HFFc6 (cell line): Measurements from ENCODE around the gene SLC45A1. TPM values are rescaled to one million over a fixed set of nuclear protein-coding genes. Genes with fewer than 3 reads are reported as not detected.

Source experiments
- DNase-seq: peaks from one replicate; pipeline ENCODE4 v3.0.0-alpha.2; 2018
- H3K27ac Mint-ChIP-seq: 2 replicates; pipeline ENCODE4 v1.8.0; 2020; ENCODE audit warnings: mild to moderate bottlenecking, mixed read lengths
- H3K27me3 Mint-ChIP-seq: 2 replicates; pipeline ENCODE4 v1.8.0; 2021; ENCODE audit warnings: mild to moderate bottlenecking, moderate library complexity, mixed read lengths; ENCODE audit not compliant: insufficient read depth
- H3K36me3 Mint-ChIP-seq: 2 replicates; pipeline ENCODE4 v1.8.0; 2021; ENCODE audit warnings: low read depth, mixed read lengths
- H3K4me1 Mint-ChIP-seq: 2 replicates; pipeline ENCODE4 v1.8.0; 2020; ENCODE audit warnings: low read depth, mixed read lengths
- H3K4me3 Mint-ChIP-seq: 2 replicates; pipeline ENCODE4 v1.8.0; 2020; ENCODE audit warnings: mild to moderate bottlenecking, moderate library complexity, mixed read lengths
- H3K9me3 Mint-ChIP-seq: 2 replicates; pipeline ENCODE4 v1.8.0; 2020; ENCODE audit warnings: mild to moderate bottlenecking, mixed read lengths
- total RNA-seq, 6 experiments: library from RNA; stranded (reverse); fragmentation: NEBNext Ultra II Directional; extraction: Animal tissue kit (Norgen Biotek cat#: 25700); gene quantifications; 2 replicates in 1 of 6; 3 replicates in 5 of 6; pipeline ENCODE4 v1.2.3, GENCODE V29; 2021
- TF ChIP-seq, protein P1 (sequence below): fragments of 200-600 bp; sonication (generic); IDR thresholded peaks from 2 replicates; pipeline ENCODE4 v1.5.0; 2021; ENCODE audit warnings: antibody characterized with exemption, mild to moderate bottlenecking

SLC45A1 gene
- total RNA-seq, 6 experiments from 2014 or later: 1.3 to 2.0 (median 1.6) TPM

DNA sequence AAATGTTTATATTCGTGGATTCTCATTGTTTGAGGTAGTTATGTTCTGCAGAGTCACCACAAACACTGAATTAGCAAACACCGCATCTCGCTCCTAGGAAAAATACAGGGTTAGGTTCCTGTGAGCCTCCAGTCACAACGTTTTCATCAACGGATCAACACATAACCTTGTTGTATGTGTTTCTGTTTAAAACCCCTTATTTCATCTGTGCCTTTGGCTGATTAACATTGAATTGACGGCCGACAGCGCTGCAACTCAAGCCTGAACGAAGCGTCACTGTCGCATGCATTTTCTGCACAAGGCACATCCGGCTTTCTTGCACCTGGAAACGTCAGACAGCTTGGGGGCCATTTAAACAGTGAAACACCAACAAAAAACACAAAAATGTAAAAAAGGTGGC, 8.4 kb downstream of the SLC45A1 start:
- TF ChIP-seq, protein P1, sequence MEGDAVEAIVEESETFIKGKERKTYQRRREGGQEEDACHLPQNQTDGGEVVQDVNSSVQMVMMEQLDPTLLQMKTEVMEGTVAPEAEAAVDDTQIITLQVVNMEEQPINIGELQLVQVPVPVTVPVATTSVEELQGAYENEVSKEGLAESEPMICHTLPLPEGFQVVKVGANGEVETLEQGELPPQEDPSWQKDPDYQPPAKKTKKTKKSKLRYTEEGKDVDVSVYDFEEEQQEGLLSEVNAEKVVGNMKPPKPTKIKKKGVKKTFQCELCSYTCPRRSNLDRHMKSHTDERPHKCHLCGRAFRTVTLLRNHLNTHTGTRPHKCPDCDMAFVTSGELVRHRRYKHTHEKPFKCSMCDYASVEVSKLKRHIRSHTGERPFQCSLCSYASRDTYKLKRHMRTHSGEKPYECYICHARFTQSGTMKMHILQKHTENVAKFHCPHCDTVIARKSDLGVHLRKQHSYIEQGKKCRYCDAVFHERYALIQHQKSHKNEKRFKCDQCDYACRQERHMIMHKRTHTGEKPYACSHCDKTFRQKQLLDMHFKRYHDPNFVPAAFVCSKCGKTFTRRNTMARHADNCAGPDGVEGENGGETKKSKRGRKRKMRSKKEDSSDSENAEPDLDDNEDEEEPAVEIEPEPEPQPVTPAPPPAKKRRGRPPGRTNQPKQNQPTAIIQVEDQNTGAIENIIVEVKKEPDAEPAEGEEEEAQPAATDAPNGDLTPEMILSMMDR: no peak
- Mint-ChIP-seq H3K9me3 (no peaks in the 10 kb centered on the region), H3K36me3 (no peaks in the 10 kb centered on the region)

DNA sequence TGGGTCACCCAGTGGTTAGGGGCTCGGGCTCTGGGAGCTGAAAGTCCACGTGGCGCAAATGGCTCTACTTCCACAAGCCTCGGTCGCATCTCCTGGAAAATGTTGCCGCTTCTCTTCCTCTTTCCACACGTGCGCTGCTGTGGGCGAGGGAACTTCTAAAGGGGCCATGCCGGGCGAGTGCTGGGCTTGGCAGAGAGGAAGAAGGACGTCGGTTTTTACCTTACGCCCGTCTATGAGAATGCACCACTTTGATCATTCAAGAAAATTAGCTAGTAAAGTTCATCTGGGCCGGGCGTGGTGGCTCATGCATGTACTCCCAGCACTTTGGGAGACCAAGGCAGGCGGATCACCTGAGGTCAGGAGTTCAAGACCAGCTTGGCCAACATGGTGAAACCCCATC, 10.4 kb downstream of the SLC45A1 start:
- TF ChIP-seq, protein P1: no peak
- H3K4me3 Mint-ChIP-seq: no peak overlapping the region
- H3K4me1 Mint-ChIP-seq: no peaks in the 10 kb centered on the region
- H3K27me3 Mint-ChIP-seq: peaks cover 2% of the 10 kb centered on the region
- DNase-seq: no peak
- H3K27ac Mint-ChIP-seq: no peak overlapping the region
- H3K9me3 Mint-ChIP-seq: no peaks in the 10 kb centered on the region
- H3K36me3 Mint-ChIP-seq: no peaks in the 10 kb centered on the region

More for the DNA sequence above, 8.4 kb downstream of the SLC45A1 start:
- Mint-ChIP-seq H3K27me3 (peaks cover 2% of the 10 kb centered on the region), H3K4me3 (no peak overlapping the region), H3K27ac (no peak overlapping the region), H3K4me1 (no peaks in the 10 kb centered on the region)
- no peak for DNase-seq

DNA sequence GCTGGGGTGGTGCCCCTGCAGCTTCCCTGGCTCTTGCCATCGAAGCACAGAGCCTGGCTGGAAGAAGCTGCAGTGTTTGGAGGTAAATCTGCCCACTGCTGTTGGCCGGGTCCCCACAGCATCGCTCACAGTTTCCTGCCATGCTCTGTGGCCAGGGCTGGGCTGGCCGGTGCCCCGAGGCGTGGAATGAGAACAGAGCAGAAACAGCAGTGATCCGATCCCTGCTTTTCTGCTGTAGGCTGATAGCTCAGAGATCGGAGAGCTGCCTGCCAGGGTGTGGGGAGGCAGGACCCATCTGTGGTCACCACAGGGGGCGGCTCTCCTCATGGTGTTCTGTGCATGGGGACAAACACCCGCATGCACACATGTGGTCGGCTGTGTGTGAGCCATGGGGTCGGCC, 11.5 kb downstream of the SLC45A1 start:
- Mint-ChIP-seq H3K4me3 (no peak overlapping the region), H3K4me1 (no peaks in the 10 kb centered on the region), H3K9me3 (no peaks in the 10 kb centered on the region), H3K27me3 (peaks cover 4% of the 10 kb centered on the region), H3K27ac (no peak overlapping the region), H3K36me3 (0 out of 2 replicates have a peak, but pooled peaks cover 3% of the 10 kb centered on the region)
- TF ChIP-seq, protein P1: no peak
- no peak for DNase-seq

DNA sequence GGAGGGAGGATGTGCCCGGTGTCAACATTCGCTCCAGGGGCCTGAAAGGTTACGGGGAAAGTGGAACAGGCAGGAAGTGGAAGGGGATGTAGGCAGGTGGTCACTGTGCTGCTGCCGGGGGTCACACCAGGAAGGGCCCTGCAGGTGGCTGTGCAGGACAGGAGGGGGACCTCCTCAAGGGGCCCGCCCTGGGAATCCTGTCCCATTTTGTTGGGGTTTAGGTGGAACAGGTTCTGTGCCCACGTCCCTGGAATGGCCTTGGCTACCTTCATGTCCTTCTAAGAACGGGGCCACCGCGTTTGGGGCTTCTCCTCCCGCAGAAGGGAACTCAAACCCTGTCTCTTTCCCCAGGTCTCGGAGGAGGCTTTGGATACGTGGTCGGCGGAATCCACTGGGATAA, 11.9 kb downstream of the SLC45A1 start:
- no peaks in the 10 kb centered on the region for H3K4me1 Mint-ChIP-seq
- H3K4me3 Mint-ChIP-seq: no peak overlapping the region
- DNase-seq: no peak
- no peaks in the 10 kb centered on the region for H3K9me3 Mint-ChIP-seq
- H3K36me3 Mint-ChIP-seq: 0 out of 2 replicates have a peak, but pooled peaks cover 3% of the 10 kb centered on the region
- H3K27me3 Mint-ChIP-seq: peaks cover 5% of the 10 kb centered on the region
- no peak overlapping the region for H3K27ac Mint-ChIP-seq
- TF ChIP-seq, protein P1: no peak

DNA sequence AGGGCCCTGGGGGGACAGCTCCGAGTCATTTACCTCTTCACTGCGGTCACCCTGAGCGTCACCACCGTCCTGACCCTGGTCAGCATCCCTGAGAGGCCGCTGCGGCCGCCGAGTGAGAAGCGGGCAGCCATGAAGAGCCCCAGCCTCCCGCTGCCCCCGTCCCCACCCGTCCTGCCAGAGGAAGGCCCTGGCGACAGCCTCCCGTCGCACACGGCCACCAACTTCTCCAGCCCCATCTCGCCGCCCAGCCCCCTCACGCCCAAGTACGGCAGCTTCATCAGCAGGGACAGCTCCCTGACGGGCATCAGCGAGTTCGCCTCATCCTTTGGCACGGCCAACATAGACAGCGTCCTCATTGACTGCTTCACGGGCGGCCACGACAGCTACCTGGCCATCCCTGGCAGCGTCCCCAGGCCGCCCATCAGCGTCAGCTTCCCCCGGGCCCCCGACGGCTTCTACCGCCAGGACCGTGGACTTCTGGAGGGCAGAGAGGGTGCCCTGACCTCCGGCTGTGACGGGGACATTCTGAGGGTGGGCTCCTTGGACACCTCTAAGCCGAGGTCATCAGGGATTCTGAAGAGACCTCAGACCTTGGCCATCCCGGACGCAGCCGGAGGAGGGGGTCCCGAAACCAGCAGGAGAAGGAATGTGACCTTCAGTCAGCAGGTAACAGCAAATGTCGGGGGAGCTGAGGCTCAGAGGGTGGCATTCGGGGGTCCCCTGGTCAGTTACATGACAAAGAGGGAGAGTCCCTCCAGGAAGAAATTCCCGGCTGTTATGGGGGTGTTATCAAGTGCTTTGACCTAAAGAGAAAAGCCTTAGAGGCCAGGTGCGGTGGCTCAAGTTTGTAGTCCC, 12.6 kb downstream of the SLC45A1 start:
- Mint-ChIP-seq H3K4me1 (no peaks in the 10 kb centered on the region), H3K9me3 (no peaks in the 10 kb centered on the region), H3K4me3 (no peak overlapping the region), H3K36me3 (0 out of 2 replicates have a peak, but pooled peaks cover 3% of the 10 kb centered on the region), H3K27me3 (peaks cover 9% of the 10 kb centered on the region), H3K27ac (no peak overlapping the region)
- TF ChIP-seq, protein P1: no peak
- DNase-seq: no peak
